Heart right ventricle (tissue), 16 donors: ENCODE data around the gene PFKL. TPM values are rescaled to one million over a fixed set of nuclear protein-coding genes. Genes with fewer than 3 reads are reported as not detected.
"Not testable (repeated sequence)": the region's sequence is repeated elsewhere in the genome, so short reads cannot be mapped to it uniquely, and the experiment has no call there.

Experiments used
- ATAC-seq, 8 donors: fragments of 200-7000 bp; cut with Tn5 transposase; one replicate each; pipeline ENCODE4 v1.9.1; 2020; ENCODE audit warnings: mild to moderate bottlenecking in 8 of 8, moderate library complexity in 8 of 8, moderate number of reproducible peaks in 1 of 8
- DNase-seq, 2 donors: peaks; one replicate each; pipeline ENCODE4 v3.0.0-alpha.2; 2020
- H3K27ac ChIP-seq, 10 donors: fragments of 200-600 bp; sonication (generic) in 2 of 10; one replicate each; pipeline versions ENCODE4 v1.5.0 to v1.8.0; 2020 to 2022; ENCODE audit warnings: mild to moderate bottlenecking in 3 of 10
- H3K27me3 ChIP-seq, 7 donors: fragments of 200-600 bp; one replicate each; pipeline ENCODE4 v1.8.0; 2021 to 2022; ENCODE audit warnings: mild to moderate bottlenecking in 2 of 7
- H3K36me3 ChIP-seq, 9 donors: fragments of 200-600 bp; sonication (generic) in 1 of 9; one replicate each; pipeline versions ENCODE4 v1.5.0 to v1.8.0; 2020 to 2022; ENCODE audit warnings: mild to moderate bottlenecking in 2 of 9
- H3K4me1 ChIP-seq, 9 donors: fragments of 200-600 bp; sonication (generic) in 1 of 9; one replicate each; pipeline versions ENCODE4 v1.5.0 to v1.8.0; 2020 to 2022; ENCODE audit warnings: mild to moderate bottlenecking in 4 of 9
- H3K4me3 ChIP-seq, 10 donors: fragments of 200-600 bp; sonication (generic) in 2 of 10; one replicate each; pipeline versions ENCODE4 v1.5.0 to v1.8.0; 2020 to 2022; ENCODE audit warnings: mild to moderate bottlenecking in 7 of 10, moderate library complexity in 2 of 10
- H3K9me3 ChIP-seq, 11 donors: fragments of 200-600 bp in 10 of 11; sonication (generic) in 2 of 11; one replicate each; pipeline versions ENCODE4 v1.5.0 to v1.8.0; 2013 to 2022; ENCODE audit warnings: mild to moderate bottlenecking in 2 of 11, control low read depth in 1 of 11, moderate library complexity in 1 of 11
- WGBS, 2 donors: extraction: QIAGEN DNeasy Blood & Tissue Kit; methylation state at CpG; one replicate each; pipeline ENCODE4 v1.1.7; 2013; ENCODE audit warnings: inconsistent platforms in 1 of 2; 5-methylcytosine and 5-hydroxymethylcytosine counted together
- intact Hi-C, 10 donors: fragments of 100-400 bp; cut with DNase I; formaldehyde crosslinking; loops; one replicate each; pipeline versions ENCODE4 v1.11.1 to v1.14.2; 2022
- polyA plus RNA-seq, 2 donors: library from polyadenylated mRNA; stranded (reverse); fragments of 200-250 nt; gene quantifications; one replicate each; pipeline ENCODE4 v1.2.3, GENCODE V29; 2013
- total RNA-seq, 10 donors: library from RNA; stranded (reverse); fragmentation: NEBNext Ultra II Directional in 3 of 10; extraction: Animal tissue kit (Norgen Biotek cat#: 25700) in 3 of 10; gene quantifications; one replicate each; pipeline versions ENCODE4 v1.2.1 to v1.2.4, GENCODE V29; 2021 to 2023
- TF ChIP-seq, protein P1 (sequence below), 9 donors: fragments of 200-600 bp; sonication (generic) in 2 of 9; IDR thresholded peaks; one replicate each; pipeline versions ENCODE4 v1.5.0 to v1.8.0; 2021 to 2022; ENCODE audit warnings: antibody characterized with exemption in 9 of 9, mild to moderate bottlenecking in 5 of 9, moderate library complexity in 1 of 9
- donor health status: Arrhythmogenic right ventricular cardiomyopathy.
- donor health status: ischemic (EF 13 %, LVEDD 7.1; RV severe dilation, severe dysfunction).
- donor health status: healthy with polysubstance abuse.
- donor health status: DM: no; HTN: yes; CAD: no.
- donor health status: DM: no; HTN: no; CAD: no.
- donor health status: ischemic (EF 25% LVEDD 6.9; RV normal size, moderate dysfunction).
- donor health status: ischemic (EF 25% LVEDD 5.7; RV mildly dilated, moderate dysfunction).
- donor health status: healthy.
- donor health status: DM: yes; HTN: yes; CAD: no.
- donor health status: Ischemic cardiomyopathy.
- donor health status: ischemic (EF 35%, LVEDD 5.7; RV mildly dilated, moderate dysfunction).
- donor health status: nonischemic (EF 11% LVEDD 7.7; RV severe dilation, severe dysfunction).
- donor health status: DM: yes; HTN: yes; CAD: no.
- donor health status: PGD.
- donor health status: ischemic (EF 29% LVEDD 5.4; RV normal size, mild dysfunction).
- donor health status: nonischemic (EF 23%, LVEDD 6.1; RV moderate dilation, normal function).

Gene PFKL
- total and polyA plus RNA-seq, 12 donors = 34.7 to 84.4 (median 43.8) TPM

DNA sequence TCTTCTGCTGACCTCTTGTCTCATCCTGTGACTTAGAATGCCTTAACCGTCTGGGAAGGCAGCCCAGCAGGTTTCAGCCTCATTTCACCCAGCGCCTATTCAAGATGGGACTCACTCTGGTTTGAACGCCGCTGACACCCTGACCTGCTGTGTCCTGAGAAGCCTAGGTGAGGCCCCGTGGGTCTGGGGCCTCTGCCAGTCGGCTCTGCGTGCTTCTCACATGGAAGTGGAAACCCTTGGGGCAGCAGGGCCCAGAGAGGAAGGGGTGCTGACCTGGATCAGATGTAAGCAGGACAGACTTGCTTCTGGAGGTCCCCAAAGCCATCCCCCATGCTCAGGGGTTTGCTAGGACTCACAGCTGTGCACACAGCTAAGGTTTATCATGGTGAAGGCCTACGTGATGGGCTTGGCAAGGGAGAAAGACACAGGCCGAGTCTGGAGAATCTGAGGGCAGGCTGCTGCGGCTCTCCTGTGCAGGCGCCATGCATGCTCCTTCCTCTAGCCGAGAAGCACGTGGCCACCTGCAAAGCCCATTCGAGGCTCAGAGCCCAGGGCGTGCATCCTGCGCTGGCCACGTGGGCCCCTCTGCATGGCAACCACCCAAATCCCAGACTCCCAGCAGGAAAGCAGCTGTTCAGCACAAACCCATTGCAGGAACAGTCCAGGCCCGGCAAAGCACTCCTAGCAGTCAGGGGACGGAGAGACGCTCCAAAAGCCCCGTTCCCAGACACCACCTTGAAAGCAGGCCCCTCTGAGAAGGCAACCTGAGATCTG, 57.4 kb downstream of the PFKL start:
- DNase-seq = no peak
- 76 to 77% methylated on average over 21 of the region's 21 CpGs for WGBS, 2 donors
- ATAC-seq = no peak
- Histone ChIP-seq H3K27me3 (peaks cover 0 to 25% (median 6%) of the 10 kb centered on the region in 7 donors), H3K36me3 (peaks cover 0 to 11% (median 0%) of the 10 kb centered on the region in 9 donors), H3K4me1 (peaks cover 0 to 66% (median 0%) of the 10 kb centered on the region in 9 donors), H3K4me3 (no peak overlapping the region), H3K27ac (no peak overlapping the region), H3K9me3 (no peaks in the 10 kb centered on the region)
- TF ChIP-seq, protein P1, sequence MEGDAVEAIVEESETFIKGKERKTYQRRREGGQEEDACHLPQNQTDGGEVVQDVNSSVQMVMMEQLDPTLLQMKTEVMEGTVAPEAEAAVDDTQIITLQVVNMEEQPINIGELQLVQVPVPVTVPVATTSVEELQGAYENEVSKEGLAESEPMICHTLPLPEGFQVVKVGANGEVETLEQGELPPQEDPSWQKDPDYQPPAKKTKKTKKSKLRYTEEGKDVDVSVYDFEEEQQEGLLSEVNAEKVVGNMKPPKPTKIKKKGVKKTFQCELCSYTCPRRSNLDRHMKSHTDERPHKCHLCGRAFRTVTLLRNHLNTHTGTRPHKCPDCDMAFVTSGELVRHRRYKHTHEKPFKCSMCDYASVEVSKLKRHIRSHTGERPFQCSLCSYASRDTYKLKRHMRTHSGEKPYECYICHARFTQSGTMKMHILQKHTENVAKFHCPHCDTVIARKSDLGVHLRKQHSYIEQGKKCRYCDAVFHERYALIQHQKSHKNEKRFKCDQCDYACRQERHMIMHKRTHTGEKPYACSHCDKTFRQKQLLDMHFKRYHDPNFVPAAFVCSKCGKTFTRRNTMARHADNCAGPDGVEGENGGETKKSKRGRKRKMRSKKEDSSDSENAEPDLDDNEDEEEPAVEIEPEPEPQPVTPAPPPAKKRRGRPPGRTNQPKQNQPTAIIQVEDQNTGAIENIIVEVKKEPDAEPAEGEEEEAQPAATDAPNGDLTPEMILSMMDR (IDR thresholded peaks at IDR 0.05) = no peak
- intact Hi-C loops = loop anchor here in 1 of 10 donors (10.0 kb wide), 1 partner anchor 118 kb away; no protein-coding TSS in a partner anchor

- Histone ChIP-seq H3K27me3 (peaks cover 0 to 8% (median 0%) of the 10 kb centered on the region in 7 donors), H3K36me3 (peaks cover 0 to 14% (median 0%) of the 10 kb centered on the region in 9 donors), H3K27ac (no peak overlapping the region), H3K4me1 (peaks cover 0 to 45% (median 0%) of the 10 kb centered on the region in 9 donors), H3K9me3 (peaks cover 0 to 20% (median 5%) of the 10 kb centered on the region in 11 donors), H3K4me3 (no peak overlapping the region)
- 84 to 89% methylated on average over 8 of the region's 8 CpGs for WGBS, 2 donors
- intact Hi-C loops = loop anchor here in 1 of 10 donors (10.0 kb wide), 1 partner anchor 115 kb away; no protein-coding TSS in a partner anchor
- ATAC-seq (no peak), DNase-seq (no peak)
- TF ChIP-seq, protein P1 (IDR thresholded peaks at IDR 0.05) = no peak
These were observed 59.5 kb downstream of the PFKL start for GRCh38 chr21:44359396-44359795.

- H3K27ac ChIP-seq = peak overlapping the region in 1 of 10 donors; percentile 19
- peaks cover 0 to 8% (median 0%) of the 10 kb centered on the region in 7 donors for H3K27me3 ChIP-seq
- peaks cover 0 to 18% (median 0%) of the 10 kb centered on the region in 9 donors for H3K36me3 ChIP-seq
- peaks cover 0 to 37% (median 0%) of the 10 kb centered on the region in 9 donors for H3K4me1 ChIP-seq
- intact Hi-C loops = loop anchor here in 1 of 10 donors (10.0 kb wide), 1 partner anchor 95 kb away; the partner anchor contains the start of gene LRRC3
- DNase-seq (no peak), ATAC-seq (no peak)
- TF ChIP-seq, protein P1 (IDR thresholded peaks at IDR 0.05) = no peak
- H3K9me3 ChIP-seq = peaks cover 0 to 23% (median 5%) of the 10 kb centered on the region in 11 donors
- WGBS, 2 donors = 45 to 55% methylated on average over 8 of the region's 8 CpGs
- no peak overlapping the region for H3K4me3 ChIP-seq
These were observed 60.3 kb downstream of the PFKL start for GRCh38 chr21:44360159-44360558.

- not testable (repeated sequence) for H3K27ac ChIP-seq, DNase-seq, ATAC-seq, H3K4me3 ChIP-seq
- Histone ChIP-seq H3K4me1 (peaks cover 0 to 19% (median 0%) of the 10 kb centered on the region in 9 donors), H3K36me3 (peaks cover 0 to 27% (median 0%) of the 10 kb centered on the region in 9 donors), H3K9me3 (peaks cover 0 to 23% (median 5%) of the 10 kb centered on the region in 11 donors), H3K27me3 (peaks cover 0 to 19% (median 0%) of the 10 kb centered on the region in 7 donors)
- intact Hi-C loops = loop anchor here in 1 of 10 donors (10.0 kb wide), 1 partner anchor 93 kb away; the partner anchor contains the start of gene LRRC3
- WGBS, 2 donors = 86 to 97% methylated on average over 5 of the region's 5 CpGs
These were observed 62.0 kb downstream of the PFKL start for GRCh38 chr21:44361903-44362302.
